PC-9 (cell line): ENCODE data around the gene SDR42E1.

ENCODE experiments used
- EZH2 ChIP-seq: fragments of 200-600 bp; sonication (generic); IDR thresholded peaks from 2 replicates; pipeline ENCODE4 v1.8.0; 2017; ENCODE audit warnings: antibody characterized with exemption, low read depth
- TF ChIP-seq, protein P1 (sequence below): fragments of 200-600 bp; sonication (generic); conservative IDR thresholded peaks from 2 replicates; pipeline ENCODE4 v1.6.1; 2017; ENCODE audit warnings: mixed run types, antibody characterized with exemption, mild to moderate bottlenecking, moderate library complexity

GRCh38 chr16:81992859-81993258, 18.4 kb downstream of the SDR42E1 start:
- TF ChIP-seq, protein P1, sequence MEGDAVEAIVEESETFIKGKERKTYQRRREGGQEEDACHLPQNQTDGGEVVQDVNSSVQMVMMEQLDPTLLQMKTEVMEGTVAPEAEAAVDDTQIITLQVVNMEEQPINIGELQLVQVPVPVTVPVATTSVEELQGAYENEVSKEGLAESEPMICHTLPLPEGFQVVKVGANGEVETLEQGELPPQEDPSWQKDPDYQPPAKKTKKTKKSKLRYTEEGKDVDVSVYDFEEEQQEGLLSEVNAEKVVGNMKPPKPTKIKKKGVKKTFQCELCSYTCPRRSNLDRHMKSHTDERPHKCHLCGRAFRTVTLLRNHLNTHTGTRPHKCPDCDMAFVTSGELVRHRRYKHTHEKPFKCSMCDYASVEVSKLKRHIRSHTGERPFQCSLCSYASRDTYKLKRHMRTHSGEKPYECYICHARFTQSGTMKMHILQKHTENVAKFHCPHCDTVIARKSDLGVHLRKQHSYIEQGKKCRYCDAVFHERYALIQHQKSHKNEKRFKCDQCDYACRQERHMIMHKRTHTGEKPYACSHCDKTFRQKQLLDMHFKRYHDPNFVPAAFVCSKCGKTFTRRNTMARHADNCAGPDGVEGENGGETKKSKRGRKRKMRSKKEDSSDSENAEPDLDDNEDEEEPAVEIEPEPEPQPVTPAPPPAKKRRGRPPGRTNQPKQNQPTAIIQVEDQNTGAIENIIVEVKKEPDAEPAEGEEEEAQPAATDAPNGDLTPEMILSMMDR: no peak
- no peak for TF ChIP-seq EZH2
